Urothelium cell line (cell line): ENCODE data around the gene PDCD1LG2.
"Not testable (repeated sequence)": the region's sequence is repeated elsewhere in the genome, so short reads cannot be mapped to it uniquely, and the experiment has no call there.

ENCODE experiments used
- DNase-seq: peaks from one replicate; pipeline ENCODE4 v3.0.0; 2011; ENCODE audit warnings: low spot score, mixed read lengths
- FAIRE-seq: peaks from 2 replicates; lab custom pipeline; 2011; peaks lifted over from hg19 to GRCh38; lab: Jason Lieb, UNC

The PDCD1LG2 gene

DNA sequence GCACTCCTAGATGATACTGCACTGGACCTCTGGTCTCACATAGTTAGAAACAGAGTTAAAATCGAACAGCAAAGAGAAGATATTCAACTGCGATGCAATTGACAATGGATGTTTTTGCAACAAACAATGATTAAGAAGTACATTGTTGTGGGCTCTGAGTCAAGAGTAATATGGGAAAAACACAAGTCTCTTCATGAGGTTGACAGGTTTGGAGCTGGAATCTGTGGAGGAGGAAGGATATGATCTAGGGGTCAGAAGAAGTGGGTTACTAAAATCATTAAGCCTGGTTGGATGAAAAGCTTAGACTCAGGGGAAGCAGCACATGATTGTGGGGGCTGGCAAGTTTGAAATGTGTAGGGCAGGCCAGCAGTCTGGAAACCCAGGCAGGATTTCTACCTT lies 53.1 kb downstream of the PDCD1LG2 start:
- DNase-seq: no peak
- FAIRE-seq: no peak

DNA sequence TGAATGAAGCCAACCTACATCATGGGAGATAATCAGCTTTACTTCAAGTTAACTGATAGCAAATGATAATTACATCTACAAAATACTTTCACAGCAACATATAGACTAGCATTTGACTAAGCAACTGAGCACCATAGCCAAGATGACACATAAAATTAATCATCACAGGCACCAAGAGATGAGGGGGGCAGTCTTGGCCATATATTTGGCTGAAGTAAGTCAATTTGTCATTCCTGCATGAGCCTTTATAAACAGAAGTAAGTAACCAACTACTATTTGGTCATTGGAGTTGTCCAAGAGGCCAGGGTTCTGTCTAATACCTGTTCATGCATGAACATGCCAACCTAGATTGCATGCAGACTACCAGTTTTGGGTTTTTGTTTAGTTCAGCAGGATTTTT lies 53.6 kb downstream of the PDCD1LG2 start:
- no peak for DNase-seq
- no peak for FAIRE-seq

DNA sequence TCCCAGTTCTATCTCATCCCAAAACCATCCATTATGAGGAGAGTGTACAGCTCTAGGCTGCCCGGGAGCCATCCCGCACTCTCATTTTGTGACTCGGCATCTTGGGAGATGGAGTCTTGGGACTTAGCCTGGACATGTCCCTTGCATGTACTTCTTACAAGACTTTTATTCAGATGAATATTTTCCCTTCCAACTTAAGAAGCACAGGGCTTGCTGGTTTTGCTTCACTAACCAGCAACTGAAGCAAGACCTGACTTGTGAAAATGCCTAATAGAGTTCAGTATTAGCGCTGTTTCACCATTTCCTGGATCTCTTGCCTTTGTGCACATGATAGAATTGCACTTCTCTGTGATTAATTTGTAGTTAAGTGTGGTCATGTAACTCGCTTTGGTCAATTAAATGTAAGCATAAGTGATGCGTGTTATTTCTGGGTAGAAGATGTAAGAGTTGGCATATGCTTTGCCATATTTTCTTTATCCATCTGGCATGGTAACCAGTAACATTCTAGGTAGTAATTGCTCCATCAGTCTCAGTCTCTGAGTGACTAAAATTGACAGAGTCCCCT lies 55.8 kb downstream of the PDCD1LG2 start:
- no peak for DNase-seq
- no peak for FAIRE-seq

DNA sequence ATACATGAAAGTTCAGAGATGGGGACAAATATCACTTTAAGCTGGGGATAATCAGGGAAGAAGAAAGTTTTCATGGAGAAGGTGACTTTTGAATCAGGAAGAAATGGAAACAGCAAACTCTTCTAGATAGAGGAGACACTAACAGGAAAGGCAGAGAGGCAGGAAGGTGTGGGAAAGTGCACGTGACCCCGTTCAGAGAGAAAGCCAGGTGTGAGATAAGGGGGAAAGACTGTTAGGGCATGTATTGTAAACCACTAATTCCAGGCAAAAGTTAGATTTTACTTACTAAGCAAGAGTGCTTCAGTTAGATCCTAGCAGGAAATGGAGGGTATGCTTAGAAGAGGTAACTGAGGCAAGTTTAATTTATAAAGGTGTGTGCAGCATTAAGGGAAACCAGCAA lies 58.5 kb downstream of the PDCD1LG2 start:
- no peak for DNase-seq
- FAIRE-seq: no peak

DNA sequence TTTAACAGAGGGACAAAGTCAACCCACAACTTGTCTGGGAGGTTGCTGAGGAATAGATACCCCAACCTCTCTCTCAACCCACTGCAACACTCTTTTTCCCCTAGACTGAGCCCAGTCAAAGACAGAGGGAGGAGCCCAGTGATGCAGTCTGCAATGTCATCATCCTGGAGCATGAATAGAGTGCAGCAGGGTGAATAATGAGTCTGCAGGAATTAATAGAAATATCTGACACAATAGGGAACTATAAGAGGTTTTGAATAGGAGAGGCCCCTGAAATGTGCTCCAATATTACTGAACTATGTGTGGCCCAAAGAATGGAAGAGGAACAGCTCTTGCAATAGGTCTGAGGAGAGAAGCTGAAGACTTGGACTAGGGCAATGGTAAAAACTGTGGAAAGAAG lies 59.1 kb downstream of the PDCD1LG2 start:
- no peak for DNase-seq
- FAIRE-seq: no peak

DNA sequence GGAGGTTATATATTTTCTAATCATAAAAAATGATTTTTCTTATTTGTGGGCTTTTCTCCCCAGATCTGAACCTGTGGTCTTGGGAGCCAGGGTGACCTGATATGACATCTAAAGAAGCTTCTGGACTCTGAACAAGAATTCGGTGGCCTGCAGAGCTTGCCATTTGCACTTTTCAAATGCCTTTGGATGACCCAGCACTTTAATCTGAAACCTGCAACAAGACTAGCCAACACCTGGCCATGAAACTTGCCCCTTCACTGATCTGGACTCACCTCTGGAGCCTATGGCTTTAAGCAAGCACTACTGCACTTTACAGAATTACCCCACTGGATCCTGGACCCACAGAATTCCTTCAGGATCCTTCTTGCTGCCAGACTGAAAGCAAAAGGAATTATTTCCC lies 59.6 kb downstream of the PDCD1LG2 start:
- no peak for FAIRE-seq

DNA sequence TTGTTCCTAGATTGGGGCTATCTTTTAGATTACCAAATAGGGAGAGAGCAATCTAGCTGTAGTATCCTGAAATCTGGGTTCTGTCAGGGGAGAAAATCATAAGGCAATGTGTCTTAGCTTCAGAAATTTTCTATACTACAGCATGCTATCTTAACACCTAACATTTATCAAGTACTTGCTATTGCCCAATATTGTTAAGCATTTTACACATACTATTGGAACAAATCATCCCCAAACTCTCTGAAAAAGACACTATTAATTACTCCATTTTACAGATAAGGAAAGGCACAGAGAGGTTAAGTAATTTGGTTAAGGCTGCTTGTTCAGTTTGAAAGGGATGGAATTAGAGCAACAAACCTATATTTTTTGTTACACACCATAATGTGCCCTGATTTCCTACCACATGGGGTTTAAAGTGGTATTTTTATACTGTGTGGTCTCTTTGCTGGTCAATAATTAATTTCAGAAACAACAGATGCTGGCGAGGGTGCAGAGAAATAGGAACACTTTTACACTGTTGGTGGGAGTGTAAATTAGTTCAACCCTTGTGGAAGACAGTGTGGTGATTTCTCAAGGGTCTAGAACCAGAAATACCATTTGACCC lies 61.4 kb downstream of the PDCD1LG2 start:
- FAIRE-seq (no peak), DNase-seq (no peak)

More for the DNA sequence above, 59.6 kb downstream of the PDCD1LG2 start:
- DNase-seq: no peak

DNA sequence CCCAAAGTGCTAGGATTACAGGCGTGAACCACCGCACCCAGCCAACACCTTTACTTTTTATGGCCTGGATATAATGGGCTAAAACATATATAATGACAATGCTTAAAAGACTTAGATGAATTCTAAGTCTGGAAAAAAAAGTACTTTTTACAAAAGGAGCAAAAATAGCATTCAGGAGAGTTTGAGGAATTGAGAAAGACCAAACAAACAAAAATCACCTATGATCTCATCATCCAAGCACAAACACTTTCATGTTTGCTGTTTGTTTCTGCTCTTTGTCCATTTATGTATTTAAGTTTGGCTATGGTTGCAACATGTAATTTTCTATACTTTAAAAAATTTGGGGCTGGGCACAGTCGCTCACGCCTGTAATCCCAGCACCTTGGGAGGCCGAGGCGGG lies 63.8 kb downstream of the PDCD1LG2 start:
- no peak for FAIRE-seq
- DNase-seq: no peak

DNA sequence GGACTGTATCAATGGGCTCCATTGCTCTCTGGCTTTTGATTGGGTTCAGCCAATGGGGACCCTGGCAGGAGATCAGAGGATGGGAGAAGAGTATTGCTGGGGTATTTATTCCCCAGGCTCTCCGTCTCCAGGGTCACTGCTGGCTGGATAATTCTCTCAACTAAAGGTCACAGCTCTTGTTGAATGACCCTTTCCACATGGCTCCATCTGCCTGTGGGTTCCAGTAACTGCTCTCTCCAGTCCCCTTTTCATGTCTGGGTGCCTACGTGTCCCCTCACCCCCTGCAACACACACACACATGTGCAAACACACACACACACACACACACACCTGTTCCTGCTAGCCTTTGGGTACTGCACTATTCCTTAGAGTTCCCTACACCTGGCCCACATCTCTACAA lies 64.7 kb downstream of the PDCD1LG2 start:
- DNase-seq (no peak), FAIRE-seq (no peak)

DNA sequence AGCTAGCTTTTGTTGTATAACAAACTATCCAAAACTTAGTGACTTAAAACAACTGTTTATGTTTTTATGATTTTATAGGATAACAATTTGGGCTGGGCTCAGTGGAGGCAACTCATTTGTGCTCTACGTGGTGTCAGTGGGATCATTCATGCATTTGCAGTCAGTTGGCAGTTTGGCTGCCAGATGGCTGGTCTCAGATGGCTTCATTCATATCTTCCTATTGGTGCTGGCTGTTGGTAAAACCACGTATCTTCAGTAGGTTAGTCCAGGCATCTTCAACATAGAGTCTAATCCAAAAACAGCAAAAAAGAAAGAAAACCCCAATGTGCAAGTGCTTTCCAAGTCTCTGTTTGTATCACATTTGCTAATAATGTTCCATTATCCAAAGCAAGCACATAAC lies 66.9 kb downstream of the PDCD1LG2 start:
- no peak for FAIRE-seq
- DNase-seq: no peak

DNA sequence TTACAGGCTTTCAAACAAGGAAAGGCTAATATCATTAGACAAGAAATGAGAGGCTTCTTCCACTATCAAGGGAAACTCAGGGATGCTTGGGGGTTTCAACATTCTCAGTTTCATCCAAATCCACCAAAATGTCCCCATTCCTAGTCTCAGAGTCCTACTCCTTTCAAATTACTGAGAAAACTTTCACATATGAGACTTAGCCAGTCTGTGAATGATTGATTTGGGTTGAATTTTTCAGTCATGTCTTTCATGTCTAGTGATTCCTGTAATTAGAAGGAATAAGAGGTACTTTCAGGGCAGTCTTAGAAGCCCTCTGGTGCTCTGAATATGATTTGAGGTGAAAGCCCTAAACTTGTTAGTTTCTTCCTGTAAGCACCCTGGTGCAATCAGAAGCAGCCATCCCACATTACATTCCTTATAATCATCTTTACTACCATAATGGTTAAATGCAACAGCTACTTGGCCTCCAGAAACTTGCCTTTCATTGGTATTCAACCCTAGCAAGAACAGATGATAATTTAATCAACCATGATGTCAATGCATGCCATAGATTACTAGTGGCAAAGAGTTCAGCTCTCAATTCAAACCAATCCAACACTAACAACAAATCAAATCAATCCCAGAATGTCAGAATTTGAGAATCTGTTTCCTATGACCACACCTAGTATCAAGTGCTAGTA lies 67.8 kb downstream of the PDCD1LG2 start:
- DNase-seq: no peak
- FAIRE-seq: no peak

DNA sequence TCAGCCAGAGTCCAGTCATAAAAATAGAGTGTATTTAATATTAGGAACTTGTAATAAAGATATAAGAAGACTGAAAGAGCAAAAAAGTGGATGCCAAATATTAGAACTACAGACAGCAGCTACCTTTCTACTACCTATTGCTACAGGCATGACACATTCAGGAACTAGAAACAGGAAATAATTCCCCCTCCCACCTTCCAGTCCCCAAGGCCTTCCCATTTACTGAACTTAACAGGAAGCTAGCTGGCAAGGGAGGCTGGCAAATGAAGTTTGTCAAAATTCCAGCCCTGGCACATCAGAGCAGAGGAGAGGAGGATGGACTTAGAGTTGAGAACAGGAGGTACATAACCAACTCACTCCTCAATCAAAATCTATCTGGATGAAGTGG lies 68.4 kb downstream of the PDCD1LG2 start:
- DNase-seq (no peak), FAIRE-seq (no peak)

DNA sequence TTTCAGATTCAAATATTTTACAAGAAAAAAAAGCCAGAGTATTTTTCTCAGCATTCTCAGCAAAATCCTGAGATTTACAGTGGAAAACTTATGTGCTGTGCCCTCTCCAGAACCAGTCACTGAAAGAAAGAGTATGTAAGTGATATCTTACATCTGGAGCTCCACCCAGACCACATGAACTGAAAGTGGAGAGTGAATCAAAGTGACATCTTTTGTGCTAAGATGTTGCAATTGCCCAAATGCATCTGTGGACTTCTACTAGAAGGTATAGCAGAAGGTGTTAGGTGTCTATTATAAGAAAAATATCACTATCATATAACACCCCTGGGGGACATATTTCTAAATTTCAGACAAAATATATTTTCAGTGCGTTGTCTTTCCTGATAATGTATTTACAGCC lies 69.5 kb downstream of the PDCD1LG2 start:
- FAIRE-seq (no peak), DNase-seq (no peak)

DNA sequence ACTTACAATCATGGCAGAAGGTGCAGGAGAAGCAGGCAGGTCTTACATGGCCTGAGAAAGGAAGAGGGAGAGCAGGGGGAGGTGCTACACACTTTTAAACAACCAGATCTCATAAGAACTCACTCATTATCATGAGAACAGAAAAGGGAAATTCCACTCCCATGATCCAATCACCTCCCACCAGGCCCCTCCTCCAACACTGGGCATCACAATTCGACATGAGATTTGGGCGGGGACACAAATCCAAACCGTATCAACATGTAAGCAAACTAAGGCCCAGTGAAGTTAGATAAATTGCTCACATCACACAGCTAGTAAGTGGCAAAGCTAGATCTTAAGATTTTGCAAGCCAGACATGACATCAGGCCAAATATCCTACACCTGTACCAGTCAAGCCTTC lies 70.3 kb downstream of the PDCD1LG2 start:
- DNase-seq: no peak
- no peak for FAIRE-seq

DNA sequence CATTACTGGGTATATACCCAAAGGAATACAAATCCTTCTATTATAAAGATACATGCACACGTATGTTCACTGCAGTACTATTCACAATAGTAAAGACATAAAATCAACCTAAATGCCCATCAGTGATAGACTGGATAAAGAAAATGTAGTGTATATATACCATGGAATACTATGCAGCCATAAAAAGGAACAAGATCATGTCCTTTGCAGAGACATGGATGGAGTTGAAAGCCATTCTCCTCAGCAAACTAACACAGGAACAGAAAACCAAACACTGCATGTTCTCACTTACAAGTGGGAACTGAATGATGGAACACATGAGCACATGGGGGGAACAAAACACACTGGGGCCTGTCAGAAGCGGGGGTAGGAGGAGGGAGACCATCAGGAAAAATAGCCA lies 71.4 kb downstream of the PDCD1LG2 start:
- FAIRE-seq: not testable (repeated sequence)

DNA sequence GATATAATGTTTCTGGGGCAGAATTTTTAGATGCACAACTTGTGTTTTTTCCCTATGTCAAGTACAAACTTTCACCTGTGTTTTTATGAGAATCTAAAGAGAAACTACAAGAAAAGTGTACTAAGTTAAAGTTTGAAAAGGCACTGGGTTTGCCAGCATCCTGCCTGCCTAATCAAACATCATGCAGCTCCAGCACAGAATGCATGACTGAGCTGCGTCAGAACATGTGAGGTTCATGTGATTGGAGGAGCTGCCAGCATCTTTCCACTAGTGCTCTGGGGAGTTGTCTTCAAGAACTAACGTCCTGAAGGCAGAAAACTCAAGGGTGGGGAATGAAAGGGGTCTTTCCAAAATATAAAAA lies 72.5 kb downstream of the PDCD1LG2 start:
- DNase-seq (no peak), FAIRE-seq (no peak)

More for the DNA sequence above, 71.4 kb downstream of the PDCD1LG2 start:
- not testable (repeated sequence) for DNase-seq

DNA sequence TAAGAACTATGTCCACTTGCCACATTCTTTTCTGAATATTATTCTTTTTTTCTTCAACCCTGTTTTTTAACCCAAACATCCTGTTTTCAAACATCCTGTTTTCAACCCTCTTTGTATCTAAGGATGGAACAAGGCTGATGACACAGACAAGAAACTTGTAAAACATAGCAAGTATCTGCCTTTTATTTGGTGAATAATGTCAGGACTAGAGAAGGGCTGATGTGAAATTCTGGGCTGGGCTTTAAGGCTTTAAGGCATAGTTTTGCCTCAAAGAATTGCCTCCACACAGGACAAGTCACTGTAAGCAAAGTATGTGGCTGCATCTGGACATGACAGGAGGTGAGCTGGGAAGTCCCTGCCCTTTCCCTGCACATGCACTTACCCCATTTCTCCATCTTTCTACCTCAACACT lies 76.1 kb downstream of the PDCD1LG2 start:
- no peak for FAIRE-seq
- no peak for DNase-seq

DNA sequence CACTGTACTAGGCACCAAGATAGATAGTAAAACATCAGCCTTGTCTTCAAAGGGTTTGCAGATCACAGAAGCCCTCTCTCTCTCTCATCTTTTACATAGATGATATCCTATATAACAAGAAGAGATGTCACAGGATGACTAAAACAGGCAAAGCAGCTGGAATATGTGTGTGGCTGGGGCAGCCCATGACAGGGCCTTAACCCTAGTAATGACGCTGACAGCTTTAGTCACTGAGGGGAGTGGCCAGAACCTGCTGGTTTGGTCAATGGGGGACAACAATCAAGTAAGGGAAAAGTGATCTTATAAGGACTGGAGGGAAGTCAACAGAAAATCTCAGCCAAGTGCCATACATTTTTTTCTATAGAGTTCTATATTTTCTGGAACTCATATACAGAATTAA lies 76.7 kb downstream of the PDCD1LG2 start:
- FAIRE-seq (no peak), DNase-seq (no peak)

DNA sequence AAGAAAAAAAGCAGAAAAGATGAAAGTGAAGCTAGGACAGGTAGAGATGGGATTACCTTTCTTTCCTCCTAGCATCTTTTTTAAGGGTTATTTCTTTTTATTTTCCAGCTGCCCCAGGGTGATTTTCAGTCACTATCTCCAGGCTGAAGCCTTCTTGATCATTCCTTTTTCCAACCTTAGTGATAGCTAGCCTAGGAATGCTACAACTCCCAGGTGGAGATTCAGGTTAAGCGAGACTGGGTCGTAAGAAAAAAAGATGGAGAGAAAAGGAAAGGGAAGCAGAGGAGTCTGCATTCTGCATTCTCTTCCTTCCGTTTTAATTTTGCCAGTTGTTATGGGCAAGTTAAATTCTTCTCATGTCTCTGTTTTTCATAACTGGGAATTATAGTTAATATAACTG lies 81.9 kb downstream of the PDCD1LG2 start:
- FAIRE-seq (no peak), DNase-seq (no peak)

DNA sequence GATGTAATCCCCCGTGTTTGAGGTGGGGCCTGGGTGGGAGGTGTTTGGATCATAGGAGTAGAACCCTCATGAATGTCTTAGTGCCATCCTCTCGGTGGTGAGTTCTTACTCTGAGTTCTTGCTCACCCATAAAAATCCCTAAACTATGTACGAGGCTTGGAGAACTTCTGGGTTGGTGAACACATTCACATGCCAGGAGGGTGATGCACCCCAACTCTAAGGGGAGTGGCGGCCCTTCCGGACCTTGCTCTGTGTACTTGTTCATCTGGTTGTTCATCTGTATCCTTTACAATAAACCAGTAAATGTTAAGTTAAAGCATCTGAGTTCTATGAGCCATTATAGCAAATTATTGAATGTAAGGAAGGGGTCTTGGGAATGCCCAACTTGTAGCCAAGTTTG lies 82.6 kb downstream of the PDCD1LG2 start:
- DNase-seq (no peak), FAIRE-seq (no peak)

DNA sequence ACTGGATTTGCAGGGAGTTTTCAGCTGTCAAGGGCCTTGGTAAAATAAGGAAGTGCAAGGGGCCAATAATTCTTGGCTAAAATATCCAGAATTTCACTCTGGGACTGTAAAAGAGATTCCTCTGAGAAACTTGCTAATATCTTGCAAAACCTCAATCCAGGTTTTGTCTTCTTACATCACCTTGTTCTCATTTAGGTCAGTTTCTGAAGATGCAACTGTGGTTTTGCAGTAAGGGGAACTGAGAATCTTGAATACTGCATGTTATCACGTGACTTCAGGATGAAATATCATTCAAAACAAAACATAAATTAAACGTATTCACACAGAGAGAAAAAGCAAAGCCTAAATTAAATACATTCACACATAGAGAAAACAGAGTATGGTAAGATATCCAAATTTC lies 83.6 kb downstream of the PDCD1LG2 start:
- no peak for DNase-seq
- no peak for FAIRE-seq

DNA sequence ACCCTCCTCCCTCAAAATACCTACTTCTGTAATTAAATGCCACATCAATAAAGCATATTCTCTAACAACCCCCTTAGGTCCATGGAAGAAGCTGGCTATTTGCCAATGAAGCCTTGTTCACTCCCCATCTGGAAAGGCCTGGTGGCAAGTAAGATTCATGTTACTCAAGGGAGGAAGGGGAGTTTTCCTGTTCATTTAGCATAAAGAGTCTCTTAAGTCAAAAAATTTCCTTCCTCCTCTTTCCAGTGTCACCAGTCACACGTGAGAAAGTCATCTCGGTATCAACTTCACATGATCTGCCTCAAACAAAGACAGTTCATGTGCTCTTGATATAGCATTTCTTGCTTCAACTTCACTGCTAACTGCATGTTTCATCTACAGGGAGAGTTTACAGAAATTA lies 85.8 kb downstream of the PDCD1LG2 start:
- FAIRE-seq (no peak), DNase-seq (no peak)
